SIG-M5 treated with dmso at 0.1 percent for 504 hours (cell line): Measurements from ENCODE around the gene CDC25A.

Experiments used
- DNase-seq: peaks from one replicate; lab custom pipeline; 2025; ENCODE audit not compliant: unreplicated experiment; lab: John Stamatoyannopoulos, UW

CDC25A gene

DNA sequence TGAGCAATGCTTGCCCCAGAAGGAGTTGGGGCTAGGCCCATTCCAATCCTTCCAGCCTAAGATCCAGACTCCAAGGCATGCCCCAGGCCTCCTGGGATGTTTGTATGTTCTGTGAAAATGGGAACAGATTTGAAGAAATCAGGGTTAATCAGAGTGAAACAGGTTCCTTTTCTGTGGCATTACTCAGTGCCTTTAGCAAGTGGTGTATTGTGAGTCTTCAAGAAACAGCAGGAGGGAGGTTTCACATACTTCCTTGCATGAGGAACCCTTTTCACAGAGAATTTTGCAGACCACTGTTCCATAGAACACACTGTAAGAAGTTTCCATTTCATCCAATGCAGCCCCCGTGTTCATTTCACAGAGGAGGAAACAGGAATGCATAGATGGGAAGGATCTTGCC lies 8.4 kb upstream of the CDC25A start:
- no peak for DNase-seq

DNA sequence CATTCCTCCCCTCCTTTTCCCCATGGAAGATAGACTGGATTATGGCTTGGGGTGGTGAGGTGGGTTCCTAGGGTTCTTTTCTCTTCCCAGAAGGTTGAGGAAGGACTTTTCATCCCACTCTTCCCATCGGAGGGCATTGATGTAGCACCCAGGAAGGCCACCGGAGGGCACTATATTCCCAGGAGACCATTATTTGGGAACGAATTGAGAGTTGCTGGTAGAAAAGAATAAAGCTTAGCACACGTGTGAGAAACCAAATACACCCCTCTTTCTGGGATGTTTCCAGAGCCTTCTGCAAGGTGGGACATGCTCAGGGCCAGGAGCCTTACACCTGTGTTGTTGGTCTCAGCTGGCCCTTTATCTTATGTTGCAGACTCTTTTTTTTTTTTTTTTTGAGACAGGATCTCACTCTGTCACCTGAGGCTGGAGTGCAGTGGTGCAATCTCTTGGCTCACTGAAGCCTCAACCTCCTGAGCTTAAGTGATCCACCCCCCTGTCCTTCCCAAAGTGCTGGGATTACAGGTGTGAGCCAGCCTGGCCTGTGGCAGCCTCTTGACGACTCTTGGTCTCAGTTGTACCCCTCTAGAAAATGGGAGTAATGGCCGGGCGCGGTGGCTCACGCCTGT lies 6.3 kb upstream of the CDC25A start:
- peak; percentile 39 for DNase-seq

DNA sequence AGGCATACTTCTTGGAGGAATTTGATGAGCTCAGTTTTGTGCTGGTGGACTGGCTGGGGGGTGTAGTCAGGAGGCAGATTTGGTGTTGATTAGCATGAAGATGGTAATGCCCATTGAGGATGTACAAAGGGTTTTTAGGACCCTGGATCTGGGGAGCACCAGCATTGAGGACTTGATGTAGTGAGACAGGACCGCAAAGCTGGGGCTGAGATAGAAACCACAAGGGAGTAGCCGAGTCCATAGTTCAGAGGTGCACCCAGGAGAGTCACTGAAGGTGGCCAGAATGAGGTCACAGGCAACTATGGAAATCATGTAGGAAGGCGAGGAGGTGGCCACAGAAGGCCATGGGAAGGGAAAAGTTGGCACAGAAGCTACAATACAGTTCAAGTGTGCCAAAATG lies 2.7 kb upstream of the CDC25A start:
- no peak for DNase-seq

DNA sequence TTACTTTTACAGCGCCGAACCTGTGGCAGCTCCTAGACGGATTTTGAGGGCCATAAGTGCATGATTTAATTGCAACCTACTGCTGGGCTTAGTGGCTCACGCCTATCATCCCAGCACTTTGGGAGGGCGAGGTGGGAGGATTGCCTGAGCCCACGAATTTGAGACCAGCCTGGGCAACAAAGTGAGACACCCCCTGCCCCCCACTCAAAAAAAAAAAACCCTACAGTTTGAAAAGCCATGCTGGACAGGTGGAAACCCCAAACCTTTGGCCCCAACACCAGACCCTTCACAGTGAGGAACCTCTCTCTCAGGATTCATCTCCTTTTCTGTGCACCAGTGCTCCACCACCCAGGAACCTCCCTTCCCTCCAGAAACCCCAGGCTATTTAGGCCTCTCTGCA lies 1.1 kb upstream of the CDC25A start:
- DNase-seq, result no peak

DNA sequence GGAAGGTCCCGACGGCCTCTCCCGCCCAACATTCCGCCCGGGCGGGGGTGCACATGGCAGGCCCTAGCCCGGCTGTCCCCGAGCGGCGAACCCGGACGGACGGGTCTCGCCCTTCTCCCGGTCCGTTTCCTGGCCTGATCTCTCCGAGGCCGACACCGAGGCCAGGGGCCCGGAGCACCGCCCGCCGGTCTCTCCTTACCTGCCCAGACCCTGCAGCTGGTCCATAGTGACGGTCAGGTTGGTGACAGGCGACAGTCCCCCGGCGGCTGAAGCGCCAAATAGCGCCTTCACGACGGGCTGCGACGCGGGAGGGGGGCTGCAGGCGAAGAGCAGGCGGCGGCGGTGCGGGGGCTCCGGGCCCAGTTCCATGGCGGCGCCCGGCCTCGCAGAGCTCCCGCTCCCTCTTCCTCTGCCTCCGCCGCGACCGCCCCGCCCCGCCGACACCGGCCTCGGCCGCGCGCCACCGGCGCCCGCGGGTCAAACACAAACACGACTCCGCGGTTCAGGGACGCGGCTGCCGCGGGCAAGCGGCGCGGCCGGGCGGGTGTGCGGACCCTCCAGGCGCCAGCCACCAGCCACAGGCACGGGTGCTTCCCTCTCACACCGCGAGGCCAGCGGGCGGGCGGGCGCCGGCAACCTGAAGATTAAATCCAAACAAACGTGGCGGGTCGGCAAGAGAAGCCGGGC lies 495 bp downstream of the CDC25A start:
- DNase-seq, result peak; percentile 20

DNA sequence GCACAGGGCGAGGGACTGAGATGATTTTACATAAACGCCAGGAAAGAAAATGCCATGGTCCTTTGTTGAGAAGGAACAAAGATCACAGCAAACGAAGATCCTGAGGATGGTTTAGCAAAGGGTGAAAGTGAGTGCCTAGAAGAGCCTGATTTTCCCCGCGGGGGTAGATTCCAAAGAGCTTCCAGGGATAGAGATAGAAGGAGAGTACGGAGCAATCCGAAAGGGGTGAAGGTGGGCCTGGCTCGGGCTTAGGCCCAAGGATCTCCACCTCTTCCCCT lies 977 bp downstream of the CDC25A start:
- DNase-seq, result no peak

DNA sequence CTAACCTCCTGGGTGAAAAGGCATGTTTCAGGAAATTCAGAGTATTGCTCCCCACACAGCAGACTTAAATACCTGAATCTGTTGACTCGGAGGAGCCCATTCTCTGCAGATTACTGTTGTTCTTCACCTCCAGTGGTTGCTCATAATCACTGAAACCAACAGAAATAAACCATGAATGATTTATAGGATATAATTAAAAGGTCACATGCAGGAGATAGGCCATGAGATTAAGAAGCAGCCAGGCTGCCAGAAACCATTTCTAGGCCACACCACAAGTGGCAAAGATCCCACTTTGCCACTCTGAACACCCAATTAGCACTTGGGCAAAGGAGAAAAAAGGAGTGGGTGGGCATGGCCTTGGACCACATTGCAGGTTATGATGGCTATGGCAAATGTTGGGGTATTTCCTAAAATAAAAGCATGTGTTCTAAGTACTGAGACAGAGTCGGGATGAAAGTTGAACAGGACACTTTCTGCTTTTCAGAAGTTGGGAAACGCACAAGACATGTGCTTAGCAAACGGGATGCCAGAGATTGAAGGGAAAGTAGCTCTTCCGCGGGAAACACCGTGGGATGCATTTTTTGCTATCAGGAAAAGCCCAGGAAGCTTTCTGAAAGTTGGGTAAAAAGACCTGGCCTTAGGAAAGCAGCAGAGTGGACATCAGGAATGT lies 1.5 kb downstream of the CDC25A start:
- peak; percentile 26 for DNase-seq

DNA sequence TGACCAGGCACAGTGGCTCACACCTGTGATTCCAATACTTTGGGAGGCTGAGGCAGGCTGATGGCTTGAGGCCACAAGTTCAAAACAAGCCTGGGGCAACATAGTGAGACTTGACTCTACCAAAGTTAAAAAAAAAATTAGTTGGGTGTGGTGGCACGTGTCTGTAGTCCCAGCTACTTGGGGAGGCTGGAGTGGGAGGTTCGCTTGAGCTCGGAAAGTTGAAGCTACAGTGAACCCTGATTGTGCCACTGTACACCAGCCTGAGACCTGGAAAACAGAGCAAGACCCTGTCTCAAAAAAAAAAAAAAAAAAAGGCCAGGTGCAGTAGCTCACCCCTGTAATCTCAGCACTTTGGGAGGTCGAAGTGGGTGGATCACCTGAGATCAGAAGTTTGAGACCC lies 3.1 kb downstream of the CDC25A start:
- no peak for DNase-seq

DNA sequence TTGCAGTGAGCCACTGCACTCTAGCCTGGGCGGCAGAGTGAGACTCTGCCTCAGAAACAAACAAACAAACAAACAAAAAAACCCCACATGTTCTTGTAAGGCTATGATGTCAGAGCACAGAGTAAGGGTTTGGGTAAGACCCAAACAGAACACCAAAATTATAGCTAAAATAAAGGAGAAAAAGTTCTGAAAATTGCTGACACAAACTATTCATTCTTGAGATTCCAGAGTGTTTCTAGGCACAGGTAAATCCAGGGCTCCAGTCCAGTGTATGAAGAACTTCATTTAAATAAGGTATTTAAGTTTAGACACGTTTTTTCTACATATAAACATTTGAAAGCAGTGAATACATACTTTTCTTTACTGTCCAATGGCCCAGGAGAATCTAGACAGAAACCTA lies 3.9 kb downstream of the CDC25A start:
- no peak for DNase-seq

DNA sequence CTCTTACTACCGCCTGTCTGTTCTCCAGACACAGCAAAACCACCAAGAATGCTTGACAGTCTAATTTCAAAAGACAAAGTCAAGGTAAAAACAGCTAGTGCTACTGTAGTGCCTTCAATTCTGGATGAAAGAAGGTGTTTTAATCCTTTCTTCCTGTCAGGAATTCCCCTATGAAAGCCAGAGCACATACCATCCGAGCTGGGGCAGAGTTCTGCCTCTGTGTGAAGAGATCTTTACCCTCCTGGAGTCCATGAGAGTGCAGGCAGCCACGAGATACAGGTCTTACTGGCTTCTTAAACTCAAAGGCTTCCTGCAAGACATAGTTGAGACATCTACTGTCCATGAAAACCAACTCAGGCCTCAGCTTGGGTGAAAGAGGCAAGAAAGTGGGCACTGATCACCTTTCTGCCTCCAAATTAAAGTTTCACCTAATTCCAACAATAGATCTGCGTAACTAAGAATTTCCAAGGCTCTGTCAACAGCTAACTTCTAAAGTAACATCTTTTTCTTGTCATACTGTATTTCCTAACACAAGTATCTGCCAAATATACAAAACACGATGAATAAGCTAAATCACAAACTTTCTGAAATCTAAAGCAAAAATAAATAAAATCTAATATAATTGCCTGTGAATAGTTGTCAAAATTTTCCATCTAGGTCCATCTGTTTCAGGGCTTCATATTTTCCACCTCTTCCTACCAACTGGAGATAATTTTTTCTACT lies 7.5 kb downstream of the CDC25A start:
- no peak for DNase-seq

DNA sequence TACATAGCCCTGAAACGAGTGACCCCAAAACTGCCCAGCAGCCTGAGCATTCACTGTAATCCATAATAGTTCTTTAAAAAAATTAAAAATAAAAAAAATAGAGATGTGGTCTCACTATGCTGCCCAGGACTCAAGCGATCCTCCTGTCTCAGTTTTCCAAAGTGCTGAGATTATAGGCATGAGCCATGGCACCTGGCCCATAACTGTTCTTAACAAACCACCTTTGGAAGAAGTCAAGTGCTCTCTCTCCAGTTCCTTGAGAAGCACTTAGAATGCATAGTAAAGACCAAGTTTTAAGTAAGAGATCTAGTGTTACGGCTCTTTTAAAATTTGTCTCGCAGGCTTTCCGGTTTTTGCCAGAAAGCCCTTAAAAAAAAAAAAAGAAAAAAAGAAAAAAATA lies 8.2 kb downstream of the CDC25A start:
- no peak for DNase-seq

DNA sequence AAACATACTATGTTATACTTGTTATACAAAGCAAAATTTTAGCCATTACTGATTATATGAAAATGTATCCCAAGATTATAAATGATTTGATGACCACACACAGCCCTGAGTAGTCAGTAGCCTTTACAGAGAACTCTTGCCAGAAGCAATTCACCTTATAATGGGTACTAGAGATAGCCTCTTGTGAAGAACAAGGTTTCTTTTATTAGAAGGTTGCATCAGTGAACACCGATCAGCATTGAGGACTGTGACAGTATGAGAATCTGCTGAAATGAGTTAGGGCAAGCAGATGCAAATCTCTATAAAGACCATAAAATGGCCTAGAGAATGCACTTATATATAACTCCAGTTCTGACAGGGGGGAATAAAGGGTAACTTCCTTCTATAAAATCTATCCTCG lies 10.1 kb downstream of the CDC25A start:
- DNase-seq, result no peak

DNA sequence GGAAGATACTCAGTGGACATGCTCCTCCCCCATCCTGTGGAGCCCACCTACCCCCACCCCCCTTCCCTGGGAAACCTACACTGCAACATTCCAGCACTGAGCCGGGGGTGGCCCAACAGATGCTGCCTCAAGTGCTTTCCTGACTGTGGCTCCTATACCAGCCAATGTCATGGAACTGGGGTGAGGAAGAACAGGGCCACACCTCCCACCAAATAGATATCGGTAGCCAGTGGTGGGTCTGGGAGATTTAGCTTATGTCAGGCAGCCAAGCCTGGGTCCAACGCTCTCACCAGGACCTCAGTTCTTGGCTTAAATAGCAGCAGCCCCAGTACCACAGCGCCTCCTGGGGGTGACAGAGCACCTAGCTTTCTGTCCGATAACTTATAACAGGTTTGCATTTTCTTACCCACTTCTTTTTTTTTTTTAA lies 30.3 kb downstream of the CDC25A start:
- DNase-seq, result peak; percentile 35

DNA sequence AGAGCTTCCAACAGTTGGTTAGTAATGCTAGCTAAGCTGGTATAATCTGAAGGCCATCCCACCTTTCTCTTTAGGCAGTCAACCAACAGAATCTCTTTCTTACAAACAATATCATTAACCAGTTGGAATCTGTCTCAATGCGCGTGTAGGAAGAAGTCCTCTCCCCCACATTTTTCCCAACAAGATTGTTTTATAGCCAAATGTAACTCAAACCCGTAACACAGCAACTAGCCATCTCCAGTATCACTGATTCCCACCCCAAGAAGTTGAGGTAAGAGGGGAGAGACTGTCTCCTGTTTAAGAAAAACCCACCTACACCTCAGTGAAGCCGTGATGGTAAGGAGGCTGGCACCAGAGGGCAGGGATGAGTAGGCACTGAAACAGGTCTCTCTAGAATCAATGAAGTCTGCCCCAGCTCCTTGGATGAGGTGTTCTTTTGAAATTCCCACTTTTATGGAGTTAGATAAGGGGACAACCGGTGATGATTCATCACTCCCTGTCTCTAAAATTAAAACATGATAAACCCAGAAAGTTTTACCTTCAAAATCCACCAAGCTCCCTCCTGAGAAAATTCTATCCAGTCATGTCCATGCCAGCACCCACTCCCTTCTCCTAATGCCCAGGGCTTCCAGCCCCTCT lies 30.9 kb downstream of the CDC25A start:
- DNase-seq, result no peak

DNA sequence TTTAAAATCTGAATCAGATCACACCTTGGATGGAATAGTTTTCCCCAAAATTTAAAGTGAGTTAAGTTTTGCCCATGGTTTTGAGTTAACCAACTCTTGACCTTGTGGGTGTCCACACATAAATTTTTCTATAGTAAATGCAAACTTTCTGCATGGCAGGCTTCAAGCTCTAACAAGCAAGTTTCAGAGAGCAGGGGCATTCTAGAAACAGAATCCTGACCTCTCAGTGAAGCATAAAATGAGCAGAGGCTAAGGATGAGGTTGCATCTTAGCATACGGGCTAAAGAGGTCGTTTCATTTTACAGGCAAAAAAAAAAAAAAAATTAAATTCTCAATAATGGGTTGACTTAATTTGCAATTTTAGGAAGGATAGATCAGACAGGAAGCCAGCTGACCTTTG lies 32.1 kb downstream of the CDC25A start:
- DNase-seq, result no peak

DNA sequence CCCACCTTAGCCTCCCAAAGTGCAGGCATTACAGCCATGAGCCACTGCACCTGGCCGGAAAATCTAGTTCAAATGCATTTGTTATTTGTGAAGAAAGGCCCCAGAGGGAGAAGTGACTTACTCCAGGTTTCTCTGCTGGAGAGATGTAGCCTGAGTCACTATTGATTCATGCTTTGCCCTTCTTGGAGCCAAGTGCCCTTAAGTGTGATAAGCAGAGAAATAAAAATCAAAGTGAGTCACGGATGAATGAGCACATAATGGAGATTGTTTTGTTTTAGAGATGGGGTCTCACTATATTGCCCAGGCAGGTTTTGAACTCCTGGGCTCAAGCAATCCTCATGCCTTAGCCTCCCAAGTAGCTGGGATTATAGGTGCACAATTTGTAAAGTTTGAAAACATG lies 33.1 kb downstream of the CDC25A start:
- no peak for DNase-seq

DNA sequence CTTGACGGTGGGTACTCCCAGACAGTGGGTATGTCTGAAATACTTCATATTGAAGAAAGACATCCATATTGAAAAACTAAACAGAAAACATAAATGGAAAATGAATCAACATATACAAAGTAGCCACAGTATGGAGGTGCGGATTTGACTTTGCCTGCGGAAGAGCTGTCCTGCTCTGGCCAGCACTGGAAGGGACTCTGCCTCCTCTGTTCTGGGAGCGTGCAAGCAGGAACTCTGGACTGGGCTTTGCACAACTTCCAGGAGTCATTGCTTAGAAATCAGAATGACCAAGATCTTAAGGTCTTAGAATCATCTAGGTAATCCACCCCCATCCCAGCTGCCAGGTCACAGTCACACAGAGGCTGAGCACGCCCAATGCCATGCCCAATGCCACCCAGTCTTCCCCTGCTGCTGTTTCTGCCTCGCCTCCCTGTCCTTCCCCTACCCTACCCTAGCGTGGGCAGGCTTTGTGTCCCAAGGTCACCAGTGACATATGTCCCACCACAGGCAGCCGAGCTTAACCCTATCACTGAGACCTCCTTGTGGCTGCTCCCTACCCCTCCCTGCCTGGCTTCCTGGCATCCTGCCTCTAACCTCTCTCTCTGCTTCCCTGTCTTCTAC lies 36.3 kb downstream of the CDC25A start:
- no peak for DNase-seq

DNA sequence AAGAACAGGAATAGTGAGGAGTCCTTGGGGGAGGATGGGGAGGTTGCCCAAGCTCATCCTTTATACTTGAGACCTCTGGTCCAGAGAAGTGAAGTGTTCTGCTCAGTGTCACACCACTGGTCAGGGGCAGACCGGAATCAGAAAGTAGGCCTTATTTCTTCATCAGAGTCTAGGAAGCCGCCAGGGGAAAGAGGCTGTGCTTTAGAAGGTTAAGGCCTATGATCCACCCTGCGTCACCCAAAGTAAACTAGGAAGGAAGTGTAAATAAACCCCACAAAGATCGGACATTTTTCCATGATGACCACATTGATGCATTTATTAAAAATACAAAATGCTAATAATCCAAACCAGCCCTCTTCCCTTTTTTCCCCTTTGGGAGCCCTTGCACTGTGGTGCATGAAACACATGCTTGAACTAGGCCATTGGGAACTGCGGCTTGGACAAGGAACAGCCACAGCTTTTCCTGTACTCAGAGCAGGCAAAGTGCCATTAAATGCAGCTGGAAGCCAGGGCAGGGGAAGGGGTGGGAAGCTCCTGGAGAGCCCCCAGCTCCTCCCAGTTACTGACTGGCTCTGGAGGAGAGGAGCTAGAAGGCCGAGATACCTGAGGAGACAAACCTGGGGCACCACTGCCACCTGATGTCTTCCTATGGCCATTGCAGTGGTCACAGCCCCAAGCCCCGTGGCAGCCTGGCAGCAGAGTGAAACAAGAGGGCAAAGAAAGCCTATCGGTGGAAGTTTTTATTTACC lies 37.0 kb downstream of the CDC25A start:
- DNase-seq, result peak; percentile 45

DNA sequence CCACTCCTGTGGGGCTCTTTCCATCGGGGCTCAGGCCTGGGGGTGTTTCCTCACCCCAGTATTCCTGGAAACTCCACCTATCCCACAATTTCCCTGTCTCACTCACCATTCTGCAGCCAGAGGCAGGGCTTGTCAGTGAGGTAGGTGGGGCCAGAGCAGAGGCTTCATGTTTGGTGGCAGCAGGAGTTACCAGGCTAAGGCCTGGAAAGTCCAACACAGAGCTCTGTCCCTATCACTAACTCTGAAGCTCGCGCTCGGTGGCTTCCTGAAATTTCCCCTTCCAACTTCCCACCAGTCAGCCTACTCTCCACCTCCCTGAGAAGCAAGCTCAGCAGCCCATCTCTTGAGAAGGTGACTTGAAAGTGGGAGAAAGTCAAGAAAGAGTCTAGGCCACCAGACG lies 44.2 kb downstream of the CDC25A start:
- DNase-seq, result no peak

DNA sequence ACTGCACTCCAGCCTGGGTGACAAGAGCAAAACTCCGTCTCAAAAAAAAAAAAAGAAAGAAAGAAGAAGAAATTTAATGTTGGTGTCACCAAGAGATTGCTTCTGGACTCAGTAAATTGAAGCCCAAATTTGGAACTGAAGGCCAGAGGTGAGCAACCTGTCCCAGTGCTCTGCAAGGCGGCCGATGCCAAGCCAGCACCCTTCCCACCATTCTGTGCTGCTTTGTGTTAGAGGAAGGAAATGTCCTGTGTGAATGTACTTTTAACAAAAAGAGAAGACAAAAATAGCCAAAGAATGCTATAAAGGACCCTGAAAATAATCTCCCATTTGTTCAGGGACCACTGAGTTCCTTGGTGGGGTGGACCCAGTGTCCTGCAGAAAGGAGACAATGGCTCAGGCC lies 44.6 kb downstream of the CDC25A start:
- DNase-seq, result no peak
